HepG2 (cell line): ENCODE measurements around the gene TMC2. TPM values are rescaled to one million over a fixed set of nuclear protein-coding genes. Genes with fewer than 3 reads are reported as not detected.
A peak's percentile ranks its signal among the peaks of the same experiment; 100 is the strongest.

Experiments
- CHD4 ChIP-seq: fragments of 200-600 bp; sonication (generic); IDR thresholded peaks from 2 replicates; pipeline ENCODE4 v1.7.0; 2017; ENCODE audit warnings: mild to moderate bottlenecking, low read length, borderline replicate concordance
- ELF1 ChIP-seq: sonication (generic); formaldehyde crosslinking; IDR thresholded peaks from 2 replicates; pipeline ENCODE4 v1.4.0; 2020; ENCODE audit warnings: missing genetic modification reagents
- GZF1 ChIP-seq: sonication (generic); formaldehyde crosslinking; IDR thresholded peaks from 2 replicates; pipeline ENCODE4 v1.5.1; 2020; ENCODE audit warnings: mild to moderate bottlenecking, missing genetic modification reagents
- HDAC6 ChIP-seq: fragments of 200-600 bp; sonication (generic); IDR thresholded peaks from 2 replicates; pipeline ENCODE4 v1.7.0; 2017; ENCODE audit warnings: mild to moderate bottlenecking, antibody characterized with exemption, low read length, low read depth
- HMG20A ChIP-seq: IDR thresholded peaks from 2 replicates; pipeline ENCODE4 v1.6.1; 2016; ENCODE audit warnings: borderline replicate concordance
- MTF1 ChIP-seq: sonication (generic); formaldehyde crosslinking; IDR thresholded peaks from 2 replicates; pipeline ENCODE4 v1.5.0; 2020; ENCODE audit warnings: missing genetic modification reagents
- NFE2L2 ChIP-seq: fragments of 150-350 bp; IDR thresholded peaks from 2 replicates; pipeline ENCODE4 v1.6.1; 2014; ENCODE audit warnings: low read length
- ONECUT2 ChIP-seq: sonication (generic); formaldehyde crosslinking; IDR thresholded peaks from 2 replicates; pipeline ENCODE4 v1.4.0; 2020; ENCODE audit warnings: missing genetic modification reagents
- SMC3 ChIP-seq: IDR thresholded peaks from 2 replicates; pipeline ENCODE4 v1.6.1; 2011; ENCODE audit warnings: low read length, improper control_type of control experiment
- ZNF124 ChIP-seq: sonication (generic); formaldehyde crosslinking; IDR thresholded peaks from 2 replicates; pipeline ENCODE4 v1.4.0; 2020; ENCODE audit warnings: missing genetic modification reagents
- ZNF207 ChIP-seq: fragments of 450-650 bp; IDR thresholded peaks from 2 replicates; pipeline ENCODE4 v1.6.1; 2016; ENCODE audit warnings: antibody characterized with exemption, borderline replicate concordance
- ZNF3 ChIP-seq: IDR thresholded peaks from 2 replicates; pipeline ENCODE4 v1.7.0; 2017; ENCODE audit warnings: inconsistent platforms
- ZNF570 ChIP-seq: sonication (generic); formaldehyde crosslinking; IDR thresholded peaks from 2 replicates; pipeline ENCODE4 v1.4.0; 2020; ENCODE audit warnings: mild to moderate bottlenecking, missing genetic modification reagents, borderline replicate concordance
- ZNF607 ChIP-seq: sonication (generic); formaldehyde crosslinking; IDR thresholded peaks from 2 replicates; pipeline ENCODE4 v1.5.1; 2020; ENCODE audit warnings: missing genetic modification reagents, mild to moderate bottlenecking, borderline replicate concordance
- ZNF747 ChIP-seq: sonication (generic); formaldehyde crosslinking; IDR thresholded peaks from 2 replicates; pipeline ENCODE4 v1.8.1; 2023; ENCODE audit warnings: missing genetic modification reagents, mild to moderate bottlenecking, borderline replicate concordance
- ZNF768 ChIP-seq: sonication (generic); formaldehyde crosslinking; IDR thresholded peaks from 2 replicates; pipeline ENCODE4 v1.4.0; 2020; ENCODE audit warnings: missing genetic modification reagents
- ZSCAN20 ChIP-seq: sonication (generic); formaldehyde crosslinking; IDR thresholded peaks from 2 replicates; pipeline ENCODE4 v1.4.0; 2020; ENCODE audit warnings: missing genetic modification reagents, mild to moderate bottlenecking, borderline replicate concordance
- ZSCAN29 ChIP-seq: sonication (generic); formaldehyde crosslinking; conservative IDR thresholded peaks from 2 replicates; pipeline ENCODE4 v1.4.0; 2020; ENCODE audit warnings: mild to moderate bottlenecking, missing genetic modification reagents
- polyA plus RNA-seq, 8 experiments: library from polyadenylated mRNA; depleted of rRNA in 3 of 8; stranded (reverse) in 7 of 8; unstranded in 1 of 8; fragments of >200 nt; fragmentation: Illumina TruSeq in 4 of 8; extraction: Trizol in 4 of 8; gene quantifications; 2 replicates each; pipeline versions ENCODE4 v1.2.1 to v1.2.3, GENCODE V29; 2011 to 2016; ENCODE audit warnings: low read depth in 4 of 8, missing spikeins in 1 of 8, mixed read lengths in 1 of 8; ENCODE audit not compliant: insufficient read depth in 1 of 8
- total RNA-seq, 5 experiments: library from RNA; depleted of rRNA; stranded (reverse); fragments of >200 nt; fragmentation: Illumina TruSeq; extraction: Trizol; gene quantifications; 2 replicates each; pipeline ENCODE4 v1.2.3, GENCODE V29; 2016; ENCODE audit warnings: low read depth in 1 of 5
- TF ChIP-seq, protein P1 (sequence below): sonication (generic); formaldehyde crosslinking; IDR thresholded peaks from 2 replicates; pipeline ENCODE4 v1.9.0; 2021; ENCODE audit warnings: missing genetic modification reagents, borderline replicate concordance
- TF ChIP-seq, protein P2 (sequence below): sonication (generic); formaldehyde crosslinking; IDR thresholded peaks from 2 replicates; pipeline ENCODE4 v1.5.0; 2020; ENCODE audit warnings: missing genetic modification reagents
- TF ChIP-seq, protein P3 (sequence below): sonication (generic); formaldehyde crosslinking; IDR thresholded peaks from 2 replicates; pipeline ENCODE4 v1.4.0; 2020; ENCODE audit warnings: mild to moderate bottlenecking, missing genetic modification reagents
- TF ChIP-seq, protein P4 (sequence below): sonication (generic); formaldehyde crosslinking; IDR thresholded peaks from 2 replicates; pipeline ENCODE4 v1.9.0; 2021; ENCODE audit warnings: mild to moderate bottlenecking, missing genetic modification reagents

TMC2 gene
- total and polyA plus RNA-seq, 2 of the 13 experiments (the other 11 are each of a cell fraction or from before 2014, with no cell fraction given) = not detected

DNA sequence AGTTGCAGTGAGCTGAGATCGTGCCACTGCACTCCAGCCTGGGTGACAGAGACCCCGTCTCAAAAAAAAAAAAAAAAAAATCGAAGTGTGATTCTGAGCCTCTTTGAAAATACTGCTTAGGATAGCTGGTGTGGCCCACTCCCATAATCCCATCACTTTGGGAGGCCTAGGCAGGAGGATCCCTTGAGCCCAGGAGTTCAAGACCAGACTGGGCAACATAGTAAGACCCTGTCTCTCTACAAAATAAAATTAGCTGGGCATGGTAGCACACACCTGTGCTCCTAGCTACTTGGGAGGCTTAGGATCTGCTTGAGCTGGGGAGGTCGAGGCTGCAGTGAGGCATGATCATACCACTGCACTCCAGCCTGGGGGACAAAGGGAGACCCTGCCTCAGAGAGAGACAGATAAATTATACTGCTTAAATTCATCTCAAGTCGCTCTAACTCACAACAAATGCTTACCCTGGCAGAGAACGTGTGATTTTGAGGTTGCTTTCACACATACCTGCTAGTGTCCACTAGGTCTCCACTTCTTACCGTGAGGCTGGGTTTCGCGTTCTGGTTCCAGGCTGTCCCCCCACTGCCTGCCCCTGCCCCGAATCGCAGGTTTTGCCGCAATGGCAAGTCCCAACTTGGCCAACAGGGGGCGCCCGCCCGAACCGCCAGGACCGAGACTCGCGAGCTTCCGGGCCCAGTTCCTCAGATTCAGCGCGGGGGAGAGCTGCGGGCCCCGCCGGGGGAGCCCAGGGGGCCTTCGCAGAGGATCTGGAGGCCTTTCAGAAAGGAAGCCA is 12.3 kb upstream of the TMC2 start (continued):
- TF ChIP-seq, protein P1, sequence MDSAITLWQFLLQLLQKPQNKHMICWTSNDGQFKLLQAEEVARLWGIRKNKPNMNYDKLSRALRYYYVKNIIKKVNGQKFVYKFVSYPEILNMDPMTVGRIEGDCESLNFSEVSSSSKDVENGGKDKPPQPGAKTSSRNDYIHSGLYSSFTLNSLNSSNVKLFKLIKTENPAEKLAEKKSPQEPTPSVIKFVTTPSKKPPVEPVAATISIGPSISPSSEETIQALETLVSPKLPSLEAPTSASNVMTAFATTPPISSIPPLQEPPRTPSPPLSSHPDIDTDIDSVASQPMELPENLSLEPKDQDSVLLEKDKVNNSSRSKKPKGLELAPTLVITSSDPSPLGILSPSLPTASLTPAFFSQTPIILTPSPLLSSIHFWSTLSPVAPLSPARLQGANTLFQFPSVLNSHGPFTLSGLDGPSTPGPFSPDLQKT = no peak
- TF ChIP-seq ZNF768 (peak; percentile 75; the same call in 1 of the 2 replicates), HMG20A (no peak), ZNF3 (0 out of 2 replicates have a peak, but pooled peaks have one; percentile 37), SMC3 (peak; percentile 36; the same call in 1 of the 2 replicates), MTF1 (no peak), ZNF607 (CRISPR knock-in tag) (no peak), NFE2L2 (no peak), ELF1 (CRISPR knock-in tag) (peak; percentile 84), ZSCAN29 (peak; percentile 92), GZF1 (CRISPR knock-in tag) (no peak; the same call in 1 of the 2 replicates), ZNF207 (no peak), CHD4 (no peak), HDAC6 (no peak), ONECUT2 (CRISPR knock-in tag) (no peak), ZNF747 (CRISPR knock-in tag) (no peak; the same call in 1 of the 2 replicates), ZSCAN20 (CRISPR knock-in tag) (0 out of 2 replicates have a peak, but pooled peaks have one; percentile 11), ZNF570 (CRISPR knock-in tag) (no peak), ZNF124 (no peak)
- TF ChIP-seq, protein P2, sequence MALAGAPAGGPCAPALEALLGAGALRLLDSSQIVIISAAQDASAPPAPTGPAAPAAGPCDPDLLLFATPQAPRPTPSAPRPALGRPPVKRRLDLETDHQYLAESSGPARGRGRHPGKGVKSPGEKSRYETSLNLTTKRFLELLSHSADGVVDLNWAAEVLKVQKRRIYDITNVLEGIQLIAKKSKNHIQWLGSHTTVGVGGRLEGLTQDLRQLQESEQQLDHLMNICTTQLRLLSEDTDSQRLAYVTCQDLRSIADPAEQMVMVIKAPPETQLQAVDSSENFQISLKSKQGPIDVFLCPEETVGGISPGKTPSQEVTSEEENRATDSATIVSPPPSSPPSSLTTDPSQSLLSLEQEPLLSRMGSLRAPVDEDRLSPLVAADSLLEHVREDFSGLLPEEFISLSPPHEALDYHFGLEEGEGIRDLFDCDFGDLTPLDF (CRISPR knock-in tag) = peak; percentile 68; the same call in 1 of the 2 replicates
- TF ChIP-seq, protein P3, sequence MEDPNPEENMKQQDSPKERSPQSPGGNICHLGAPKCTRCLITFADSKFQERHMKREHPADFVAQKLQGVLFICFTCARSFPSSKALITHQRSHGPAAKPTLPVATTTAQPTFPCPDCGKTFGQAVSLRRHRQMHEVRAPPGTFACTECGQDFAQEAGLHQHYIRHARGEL (CRISPR knock-in tag) = no peak
- TF ChIP-seq, protein P4, sequence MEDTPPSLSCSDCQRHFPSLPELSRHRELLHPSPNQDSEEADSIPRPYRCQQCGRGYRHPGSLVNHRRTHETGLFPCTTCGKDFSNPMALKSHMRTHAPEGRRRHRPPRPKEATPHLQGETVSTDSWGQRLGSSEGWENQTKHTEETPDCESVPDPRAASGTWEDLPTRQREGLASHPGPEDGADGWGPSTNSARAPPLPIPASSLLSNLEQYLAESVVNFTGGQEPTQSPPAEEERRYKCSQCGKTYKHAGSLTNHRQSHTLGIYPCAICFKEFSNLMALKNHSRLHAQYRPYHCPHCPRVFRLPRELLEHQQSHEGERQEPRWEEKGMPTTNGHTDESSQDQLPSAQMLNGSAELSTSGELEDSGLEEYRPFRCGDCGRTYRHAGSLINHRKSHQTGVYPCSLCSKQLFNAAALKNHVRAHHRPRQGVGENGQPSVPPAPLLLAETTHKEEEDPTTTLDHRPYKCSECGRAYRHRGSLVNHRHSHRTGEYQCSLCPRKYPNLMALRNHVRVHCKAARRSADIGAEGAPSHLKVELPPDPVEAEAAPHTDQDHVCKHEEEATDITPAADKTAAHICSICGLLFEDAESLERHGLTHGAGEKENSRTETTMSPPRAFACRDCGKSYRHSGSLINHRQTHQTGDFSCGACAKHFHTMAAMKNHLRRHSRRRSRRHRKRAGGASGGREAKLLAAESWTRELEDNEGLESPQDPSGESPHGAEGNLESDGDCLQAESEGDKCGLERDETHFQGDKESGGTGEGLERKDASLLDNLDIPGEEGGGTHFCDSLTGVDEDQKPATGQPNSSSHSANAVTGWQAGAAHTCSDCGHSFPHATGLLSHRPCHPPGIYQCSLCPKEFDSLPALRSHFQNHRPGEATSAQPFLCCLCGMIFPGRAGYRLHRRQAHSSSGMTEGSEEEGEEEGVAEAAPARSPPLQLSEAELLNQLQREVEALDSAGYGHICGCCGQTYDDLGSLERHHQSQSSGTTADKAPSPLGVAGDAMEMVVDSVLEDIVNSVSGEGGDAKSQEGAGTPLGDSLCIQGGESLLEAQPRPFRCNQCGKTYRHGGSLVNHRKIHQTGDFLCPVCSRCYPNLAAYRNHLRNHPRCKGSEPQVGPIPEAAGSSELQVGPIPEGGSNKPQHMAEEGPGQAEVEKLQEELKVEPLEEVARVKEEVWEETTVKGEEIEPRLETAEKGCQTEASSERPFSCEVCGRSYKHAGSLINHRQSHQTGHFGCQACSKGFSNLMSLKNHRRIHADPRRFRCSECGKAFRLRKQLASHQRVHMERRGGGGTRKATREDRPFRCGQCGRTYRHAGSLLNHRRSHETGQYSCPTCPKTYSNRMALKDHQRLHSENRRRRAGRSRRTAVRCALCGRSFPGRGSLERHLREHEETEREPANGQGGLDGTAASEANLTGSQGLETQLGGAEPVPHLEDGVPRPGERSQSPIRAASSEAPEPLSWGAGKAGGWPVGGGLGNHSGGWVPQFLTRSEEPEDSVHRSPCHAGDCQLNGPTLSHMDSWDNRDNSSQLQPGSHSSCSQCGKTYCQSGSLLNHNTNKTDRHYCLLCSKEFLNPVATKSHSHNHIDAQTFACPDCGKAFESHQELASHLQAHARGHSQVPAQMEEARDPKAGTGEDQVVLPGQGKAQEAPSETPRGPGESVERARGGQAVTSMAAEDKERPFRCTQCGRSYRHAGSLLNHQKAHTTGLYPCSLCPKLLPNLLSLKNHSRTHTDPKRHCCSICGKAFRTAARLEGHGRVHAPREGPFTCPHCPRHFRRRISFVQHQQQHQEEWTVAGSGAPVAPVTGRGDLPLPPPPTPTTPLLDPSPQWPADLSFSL (CRISPR knock-in tag) = no peak
